K562 (cell line): ENCODE measurements around the gene SLC6A1. TPM values are rescaled to one million over a fixed set of nuclear protein-coding genes. Genes with fewer than 3 reads are reported as not detected.

Source experiments
- ATAC-seq: fragments of 200-7000 bp; cut with Tn5 transposase; 3 replicates; pipeline ENCODE4 v1.9.1; 2020; ENCODE audit warnings: moderate library complexity
- BruUV-seq: library from RNA; stranded (reverse); fragments of 400-500 nt; replicated peaks from 2 replicates; lab custom pipeline; 2021; lab: Mats Ljungman, UMichigan
- CTCF ChIA-PET: fragments of 300-600 bp; formaldehyde crosslinking; extraction: SDS; loops from one replicate; lab custom pipeline; 2021; ENCODE audit warnings: low intra/inter-chr PET ratio; lab: Yijun Ruan, JAX
- POLR2A ChIA-PET: fragments of 300-600, 350-650 bp; sonication (Branson Sonifier 250); formaldehyde crosslinking; extraction: SDS; loops from one replicate; lab custom pipeline; 2021; ENCODE audit warnings: antibody characterized with exemption, inconsistent platforms; lab: Yijun Ruan, JAX
- DNase-seq, 4 experiments: peaks; one replicate each; pipeline versions ENCODE4 v3.0.0 to v3.0.0-alpha.2; 2011 to 2018; ENCODE audit warnings: low spot score in 3 of 4, mixed read lengths in 3 of 4; ENCODE audit errors: extremely low read depth in 1 of 4
- FAIRE-seq: peaks from 2 replicates; lab custom pipeline; 2011; peaks lifted over from hg19 to GRCh38; lab: Jason Lieb, UNC
- H2AFZ ChIP-seq: 2 replicates; pipeline ENCODE4 v1.6.0; 2011; ENCODE audit warnings: low read depth, low read length, control low read depth, inconsistent platforms
- H3K27ac ChIP-seq: fragments of 200-600 bp; 3 replicates; pipeline ENCODE4 v1.8.0; 2011; ENCODE audit warnings: low read depth, mild to moderate bottlenecking, control low read depth, inconsistent platforms, low read length, moderate library complexity, mixed read lengths; ENCODE audit errors: extremely low read depth
- H3K27me3 ChIP-seq, 2 experiments: fragments of 300-600 bp in 1 of 2; 2 replicates in 1 of 2; 3 replicates in 1 of 2; pipeline versions ENCODE4 v1.6.0 to v1.8.0; 2011; ENCODE audit warnings: inconsistent platforms in 2 of 2, low read length in 2 of 2, mild to moderate bottlenecking in 1 of 2, mixed read lengths in 1 of 2, moderate library complexity in 1 of 2; ENCODE audit not compliant: control insufficient read depth in 2 of 2, insufficient read depth in 2 of 2
- H3K36me3 ChIP-seq: fragments of 300-600 bp; 3 replicates; pipeline ENCODE4 v1.8.0; 2011; ENCODE audit warnings: mild to moderate bottlenecking, low read length, inconsistent platforms; ENCODE audit not compliant: control insufficient read depth, insufficient read depth
- H3K4me1 ChIP-seq, 2 experiments: fragments of 200-600 bp in 1 of 2; replicated peaks in 1 of 2; 2 replicates in 1 of 2; 3 replicates in 1 of 2; pipeline versions ENCODE4 v1.5.1 to v1.8.0; 2011; ENCODE audit warnings: inconsistent platforms in 2 of 2, low read length in 2 of 2, mild to moderate bottlenecking in 1 of 2, mixed read lengths in 1 of 2, moderate library complexity in 1 of 2; ENCODE audit not compliant: control insufficient read depth in 2 of 2, insufficient read depth in 2 of 2
- H3K4me2 ChIP-seq: 2 replicates; pipeline ENCODE4 v1.6.1; 2011; ENCODE audit warnings: low read length, control low read depth, inconsistent platforms, mixed read lengths; ENCODE audit not compliant: insufficient read depth
- H3K4me3 ChIP-seq: fragments of 200-600 bp; sonication (generic), shearing (Covaris generic); 2 replicates; pipeline ENCODE4 v1.5.1; 2016; ENCODE audit warnings: control low read depth, inconsistent platforms
- H3K79me2 ChIP-seq: fragments of 200-600 bp; 3 replicates; pipeline ENCODE4 v1.8.0; 2011; ENCODE audit warnings: low read length, inconsistent platforms; ENCODE audit not compliant: control insufficient read depth, insufficient read depth
- H3K9ac ChIP-seq, 2 experiments: 2 replicates each; pipeline versions ENCODE4 v1.6.0 to v1.6.1; 2011; ENCODE audit warnings: low read depth in 2 of 2, low read length in 2 of 2, control low read depth in 1 of 2, inconsistent platforms in 1 of 2, mild to moderate bottlenecking in 1 of 2, mixed read lengths in 1 of 2; ENCODE audit not compliant: insufficient read depth in 1 of 2
- H3K9me1 ChIP-seq: one replicate; pipeline ENCODE4 v1.6.0; 2011; ENCODE audit warnings: inconsistent platforms, mild to moderate bottlenecking, low read length, moderate library complexity; ENCODE audit not compliant: control insufficient read depth, insufficient read depth
- H3K9me3 ChIP-seq: replicated peaks from 2 replicates; pipeline ENCODE4 v1.5.1; 2011; ENCODE audit warnings: low read depth, low read length, inconsistent platforms; ENCODE audit not compliant: control insufficient read depth, insufficient read depth
- H4K20me1 ChIP-seq: replicated peaks from 2 replicates; pipeline ENCODE4 v1.6.1; 2011; ENCODE audit warnings: low read length, inconsistent platforms, mixed read lengths; ENCODE audit not compliant: control insufficient read depth, insufficient read depth
- BRF2 ChIP-seq: IDR thresholded peaks from 3 replicates; pipeline ENCODE4 v1.6.1; 2011; ENCODE audit warnings: borderline replicate concordance, mild to moderate bottlenecking; ENCODE audit not compliant: insufficient read length, insufficient read depth
- FIP1L1 ChIP-seq: fragments of 200-400 bp; formaldehyde crosslinking; IDR thresholded peaks from 2 replicates; pipeline ENCODE4 v1.6.1; 2018; ENCODE audit warnings: mild to moderate bottlenecking, low read depth, low read length; ENCODE audit not compliant: poor library complexity, severe bottlenecking
- FOXP1 ChIP-seq: sonication (generic); formaldehyde crosslinking; IDR thresholded peaks from 2 replicates; pipeline ENCODE4 v1.8.0; 2022; ENCODE audit warnings: mild to moderate bottlenecking, missing genetic modification reagents
- MBD2 ChIP-seq: sonication (generic); IDR thresholded peaks from 2 replicates; pipeline ENCODE4 v1.6.1; 2016; ENCODE audit warnings: low read depth, borderline replicate concordance
- NFYB ChIP-seq: IDR thresholded peaks from 2 replicates; pipeline ENCODE4 v1.6.1; 2011; ENCODE audit warnings: mild to moderate bottlenecking, moderate library complexity; ENCODE audit not compliant: insufficient read length; ENCODE audit errors: extremely low read depth
- RBM34 ChIP-seq: fragments of 200-400 bp; formaldehyde crosslinking; IDR thresholded peaks from 2 replicates; pipeline ENCODE4 v1.6.1; 2018; ENCODE audit warnings: low read length, borderline replicate concordance; ENCODE audit not compliant: insufficient read depth
- RUNX1 ChIP-seq: sonication (generic); IDR thresholded peaks from 2 replicates; pipeline ENCODE4 v1.6.1; 2016; ENCODE audit warnings: antibody characterized with exemption, low read depth
- SMARCA5 ChIP-seq: fragments of 450-650 bp; IDR thresholded peaks from 2 replicates; pipeline ENCODE4 v1.6.1; 2016
- TEAD2 ChIP-seq: fragments of 450-650 bp; IDR thresholded peaks from 2 replicates; pipeline ENCODE4 v1.6.1; 2016; ENCODE audit warnings: missing genetic modification characterization, control low read depth, missing compliant biosample characterization
- XRCC3 ChIP-seq: fragments of 450-650 bp; IDR thresholded peaks from 2 replicates; pipeline ENCODE4 v1.6.1; 2017; ENCODE audit warnings: mild to moderate bottlenecking, moderate library complexity
- ZBTB9 ChIP-seq: fragments of 450-650 bp; formaldehyde crosslinking; IDR thresholded peaks from 2 replicates; pipeline ENCODE4 v1.4.0; 2020; ENCODE audit warnings: mild to moderate bottlenecking, moderate library complexity
- WGBS: fragments of 100-300 bp; shearing (Covaris generic); methylation state at CpG from one replicate; pipeline ENCODE4 v1.1.6; 2016; ENCODE audit warnings: low coverage, mixed read lengths; ENCODE audit not compliant: insufficient coverage; ENCODE audit errors: missing lambda C conversion rate; 5-methylcytosine and 5-hydroxymethylcytosine counted together
- in situ Hi-C: fragments of 300-500 bp; cut with MboI; formaldehyde crosslinking; loops from 4 replicates; pipeline ENCODE4 v1.15.0; 2018; ENCODE audit warnings: inconsistent platforms, mixed read lengths
- intact Hi-C: fragments of 100-400 bp; cut with micrococcal nuclease; formaldehyde crosslinking; loops from 2 replicates; pipeline ENCODE4 v1.14.2; 2022
- polyA plus RNA-seq, 8 experiments: library from polyadenylated mRNA; depleted of rRNA in 4 of 8; stranded (reverse) in 5 of 8; unstranded in 3 of 8; fragments of >200 nt; fragmentation: Nextera tagmentation in 2 of 8; fragmentation: Illumina TruSeq in 1 of 8; extraction: Ambion mirVana in 2 of 8; extraction: Trizol in 1 of 8; gene quantifications; 2 replicates each; pipeline versions ENCODE4 v1.2.1 to v1.2.3, GENCODE V29; 2011 to 2014; ENCODE audit warnings: inconsistent platforms in 1 of 8, missing spikeins in 1 of 8
- total RNA-seq, 7 experiments: library from RNA; depleted of rRNA in 6 of 7; stranded (reverse); fragments of >200 nt in 6 of 7; fragmentation: Illumina TruSeq in 2 of 7; extraction: Trizol in 2 of 7; gene quantifications; 2 replicates each; pipeline versions ENCODE4 v1.2.1 to v1.2.3, GENCODE V29; 2011 to 2021; ENCODE audit warnings: low replicate concordance in 1 of 7

SLC6A1 gene
- total and polyA plus RNA-seq, 9 of the 15 experiments (the other 6 are each of a cell fraction or from before 2014, with no cell fraction given), result not detected

- TF ChIP-seq RUNX1 (no peak), BRF2 (no peak), SMARCA5 (no peak), MBD2 (no peak), FIP1L1 (no peak), RBM34 (no peak), FOXP1 (CRISPR knock-in tag) (no peak), TEAD2 (tag) (no peak), XRCC3 (no peak), NFYB (no peak), ZBTB9 (CRISPR knock-in tag) (no peak)
- no peak for ATAC-seq
- ChIA-PET POLR2A (no interaction called here), CTCF (no interaction called here)
- no peak overlapping the region for H3K4me2 ChIP-seq
- peaks cover 6% of the 10 kb centered on the region for H3K9me3 ChIP-seq
- no peak overlapping the region for H2AFZ ChIP-seq
- no peaks in the 10 kb centered on the region for H3K9me1 ChIP-seq
- intact Hi-C loops, result no loop called here
- no peak for FAIRE-seq
- no peak overlapping the region for H3K4me3 ChIP-seq
- H3K36me3 ChIP-seq, result no peaks in the 10 kb centered on the region
- in situ Hi-C loops, result loop anchor here (5.0 to 10.0 kb wide), 2 partner anchors 305 to 592 kb away; no protein-coding TSS in a partner anchor
- no peak overlapping the region for H3K27ac ChIP-seq
- H3K79me2 ChIP-seq, result no peaks in the 10 kb centered on the region
- H4K20me1 ChIP-seq, result 0 out of 2 replicates have a peak, but pooled peaks cover 8% of the 10 kb centered on the region
- no peak overlapping the region for H3K9ac ChIP-seq
- peaks cover 0 to 10% of the 10 kb centered on the region in 2 experiments; a peak in 1 of 5 replicates for H3K27me3 ChIP-seq
- no TSS peak for BruUV-seq
- WGBS, result under 1% methylated on average over 7 of the region's 7 CpGs
- H3K4me1 ChIP-seq, result peaks cover 0 to 10% of the 10 kb centered on the region in 2 experiments; a peak in 2 of 5 replicates
- no peak for DNase-seq
These were observed 70.2 kb downstream of the SLC6A1 start for GRCh38 chr3:11062704-11063103.
